HG03135 (cell line): Measurements from ENCODE around the gene SMYD1.

Experiments
- ATAC-seq: cut with Tn5 transposase; IDR thresholded peaks from one replicate; pipeline ENCODE4 v1.9.1; 2021; ENCODE audit warnings: mild to moderate bottlenecking, moderate library complexity; ENCODE audit not compliant: unreplicated experiment

Gene SMYD1

GRCh38 chr2:88139203-88139702, 71.6 kb downstream of the SMYD1 start:
- no peak for ATAC-seq

- ATAC-seq: no peak
Measured at GRCh38 chr2:88139804-88140203, 72.2 kb downstream of the SMYD1 start.

- ATAC-seq: no peak
Measured at GRCh38 chr2:88141952-88142351, 74.3 kb downstream of the SMYD1 start.

- ATAC-seq: no peak
Measured at GRCh38 chr2:88144271-88144670, 76.6 kb downstream of the SMYD1 start.

- ATAC-seq: no peak
Measured at GRCh38 chr2:88144914-88145497, 77.4 kb downstream of the SMYD1 start.

- ATAC-seq: no peak
Measured at GRCh38 chr2:88146590-88146989, 79.0 kb downstream of the SMYD1 start.

- ATAC-seq: no peak
Measured at GRCh38 chr2:88147145-88147544, 79.5 kb downstream of the SMYD1 start.

GRCh38 chr2:88148929-88149438, 81.4 kb downstream of the SMYD1 start:
- no peak for ATAC-seq

GRCh38 chr2:88159481-88159880, 91.9 kb downstream of the SMYD1 start:
- ATAC-seq: no peak

- no peak for ATAC-seq
Measured at GRCh38 chr2:88159955-88160415, 92.4 kb downstream of the SMYD1 start.

- ATAC-seq: no peak
Measured at GRCh38 chr2:88160517-88160916, 92.9 kb downstream of the SMYD1 start.

- ATAC-seq: no peak
Measured at GRCh38 chr2:88161446-88162244, 94.0 kb downstream of the SMYD1 start.
